RCC 7860 (cell line): ENCODE measurements around the gene TCEANC2.
"Not testable (repeated sequence)": the region's sequence is repeated elsewhere in the genome, so short reads cannot be mapped to it uniquely, and the experiment has no call there.

Experiments
- DNase-seq: peaks from one replicate; pipeline ENCODE4 v3.0.0-alpha.2; 2015; ENCODE audit warnings: low spot score
- FAIRE-seq: peaks from 2 replicates; lab custom pipeline; 2012; peaks lifted over from hg19 to GRCh38; lab: Jason Lieb, UNC

TCEANC2 gene

DNA sequence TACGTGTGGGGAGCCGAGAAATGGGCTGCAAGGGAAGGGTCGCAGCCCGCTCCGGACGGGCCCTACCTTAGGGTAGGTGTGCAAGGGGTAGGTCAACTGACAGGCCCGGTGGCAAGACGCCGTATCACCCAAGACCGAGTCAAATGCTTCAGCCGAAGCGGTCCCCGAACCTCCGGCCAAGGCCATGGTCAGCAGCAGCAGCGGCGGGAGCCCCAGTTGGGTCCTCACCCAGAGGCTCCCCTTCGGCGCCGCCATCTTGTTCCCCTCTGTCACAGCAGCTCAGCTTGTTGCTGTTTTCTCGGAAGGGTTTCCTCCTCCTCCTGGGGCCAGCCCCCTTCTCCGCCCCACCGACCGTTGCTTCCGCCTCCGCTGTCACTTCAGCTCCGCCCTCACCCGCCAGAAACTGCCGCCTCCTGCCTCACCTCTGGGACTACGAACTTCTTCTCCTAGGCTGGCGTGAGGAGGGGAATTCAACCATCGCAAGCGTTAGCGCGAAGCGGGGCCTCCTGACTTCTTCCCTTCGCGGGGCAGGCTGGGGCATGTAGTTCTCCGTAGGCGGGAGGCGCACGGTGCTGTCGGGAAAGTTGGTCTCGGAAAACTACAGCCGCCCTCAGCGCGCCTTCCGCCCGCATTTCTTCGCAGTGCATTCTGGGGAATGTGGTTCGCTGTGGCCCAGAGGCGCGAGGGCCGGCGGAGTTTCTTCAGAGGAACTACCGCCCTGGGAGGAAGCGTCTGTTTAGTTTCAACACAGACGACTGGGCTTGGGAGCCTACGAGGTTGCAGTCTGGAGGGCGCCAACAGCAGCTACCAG lies at the start of gene TCEANC2, which contains the start of gene TMEM59:
Gene TCEANC2 (plus strand): TSS at position 675 of the 811 bp plus-strand sequence. CDS start 815 bp downstream, outside the sequence.
Gene TMEM59 (minus strand): TSS at position 271 of the 811 bp plus-strand sequence. CDS start 16 bp downstream, at position 255.
- DNase-seq (peak; percentile 98), FAIRE-seq (peak; percentile 92)

GRCh38 chr1:54003750-54004480 lies 49.5 kb upstream of the TCEANC2 start:
- FAIRE-seq = not testable (repeated sequence)

DNA sequence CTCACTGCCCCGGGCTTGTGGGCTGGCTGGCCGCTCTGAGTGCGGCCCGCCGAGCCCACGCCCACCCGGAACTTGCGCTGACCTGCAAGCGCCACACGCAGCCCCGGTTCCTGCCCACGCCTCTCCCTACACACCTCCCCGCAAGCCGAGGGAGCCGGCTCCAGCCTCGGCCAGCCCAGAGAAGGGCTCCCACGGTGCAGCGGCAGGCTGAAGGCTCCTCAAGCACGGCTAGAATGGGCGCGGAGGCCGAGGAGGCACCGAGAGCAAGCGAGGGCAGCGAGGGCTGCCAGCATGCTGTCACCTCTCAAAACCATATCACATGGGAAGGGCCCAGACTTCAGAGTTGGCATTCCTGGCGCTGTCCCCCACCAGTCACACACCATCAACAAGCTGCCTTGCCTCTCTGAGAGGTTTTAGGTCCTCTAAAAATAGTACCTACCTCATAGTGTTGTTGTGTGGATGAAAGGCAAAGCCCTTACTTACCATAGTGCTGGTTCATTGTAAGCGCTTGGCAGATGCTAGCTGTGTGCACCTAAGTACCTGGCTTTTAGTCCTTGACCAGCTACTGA lies 48.8 kb upstream of the TCEANC2 start:
- FAIRE-seq (no peak), DNase-seq (no peak)

More at GRCh38 chr1:54003750-54004480, 49.5 kb upstream of the TCEANC2 start:
- DNase-seq = not testable (repeated sequence)

DNA sequence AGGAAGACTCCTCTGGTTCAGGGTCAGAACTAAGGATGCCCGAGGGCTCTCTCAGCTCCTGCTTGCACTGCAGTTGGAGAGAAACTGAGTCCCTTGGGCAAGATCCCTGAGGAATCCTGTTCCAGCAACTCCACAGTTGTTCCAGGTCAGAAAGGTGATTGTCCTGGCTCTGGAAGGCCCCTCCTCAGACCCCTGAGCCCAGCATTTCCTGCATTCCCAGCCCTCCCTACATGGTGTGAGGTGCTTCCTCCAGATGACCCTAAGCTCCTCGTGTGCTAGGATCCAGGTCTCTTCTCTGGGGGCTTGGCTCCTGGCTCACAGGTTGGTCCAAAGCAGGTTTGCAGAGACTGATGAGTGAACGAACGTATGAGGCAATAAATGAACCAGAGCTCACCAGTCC lies 46.9 kb upstream of the TCEANC2 start:
- FAIRE-seq (no peak), DNase-seq (no peak)

GRCh38 chr1:54007613-54008012 lies 45.8 kb upstream of the TCEANC2 start:
- no peak for FAIRE-seq
- DNase-seq = no peak

GRCh38 chr1:54008876-54009275 lies 44.5 kb upstream of the TCEANC2 start:
- FAIRE-seq = no peak
- DNase-seq = no peak

GRCh38 chr1:54009406-54009805 lies 44.0 kb upstream of the TCEANC2 start:
- FAIRE-seq (no peak), DNase-seq (no peak)

DNA sequence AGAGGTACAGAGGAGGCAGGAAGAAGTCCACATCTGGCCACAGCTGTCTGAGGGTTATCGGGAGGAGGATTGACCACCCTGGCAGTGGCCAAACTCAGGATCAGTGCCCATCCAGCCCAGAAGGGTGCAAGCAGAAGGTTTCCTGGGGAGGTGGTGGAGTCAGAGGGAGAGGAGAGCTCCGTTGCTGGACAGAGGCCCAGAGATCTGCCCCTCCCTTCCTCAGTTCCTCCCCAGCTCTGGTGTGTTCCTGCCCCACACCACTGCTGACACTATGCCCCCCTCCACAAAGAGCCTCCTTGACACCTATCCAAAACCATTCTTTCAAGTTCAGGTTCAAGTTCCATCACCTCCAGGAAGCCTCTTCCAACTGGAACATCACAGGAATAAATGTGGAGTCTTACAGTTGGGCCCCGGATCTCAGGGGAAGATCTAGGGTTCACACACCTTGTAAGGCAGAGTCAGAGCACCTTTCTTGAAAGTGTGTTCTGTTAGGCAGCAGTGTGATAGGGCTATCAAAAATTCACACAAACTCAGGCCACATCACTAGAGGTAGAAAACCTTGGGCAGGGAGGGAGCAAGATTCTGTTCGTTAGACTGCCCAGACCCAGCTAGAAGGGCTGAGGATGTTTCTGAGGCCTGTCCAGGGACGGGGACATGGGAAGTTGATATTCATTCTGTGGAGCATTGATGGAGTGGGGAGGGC lies 42.8 kb upstream of the TCEANC2 start:
- no peak for FAIRE-seq

GRCh38 chr1:54011316-54012007 lies 41.9 kb upstream of the TCEANC2 start:
- DNase-seq (no peak), FAIRE-seq (no peak)

More for the DNA sequence above, 42.8 kb upstream of the TCEANC2 start:
- DNase-seq = no peak

DNA sequence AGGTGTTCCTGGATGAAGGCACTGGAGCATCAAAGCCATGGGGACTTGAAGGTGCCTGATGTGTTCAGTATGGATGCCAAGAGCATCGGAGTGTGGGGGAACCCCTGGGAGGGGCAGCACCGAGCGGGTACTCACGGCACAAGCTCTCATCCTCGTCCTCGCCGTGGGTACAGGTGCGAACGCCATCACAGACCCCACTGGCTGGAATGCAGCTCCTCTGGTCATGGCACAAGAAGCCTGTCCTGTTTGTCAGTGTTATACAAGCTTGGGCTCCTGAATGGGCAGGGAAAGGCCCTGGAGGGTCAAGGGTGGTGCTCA lies 41.4 kb upstream of the TCEANC2 start:
- DNase-seq (no peak), FAIRE-seq (no peak)

GRCh38 chr1:54012863-54013262 lies 40.5 kb upstream of the TCEANC2 start:
- DNase-seq (no peak), FAIRE-seq (no peak)

DNA sequence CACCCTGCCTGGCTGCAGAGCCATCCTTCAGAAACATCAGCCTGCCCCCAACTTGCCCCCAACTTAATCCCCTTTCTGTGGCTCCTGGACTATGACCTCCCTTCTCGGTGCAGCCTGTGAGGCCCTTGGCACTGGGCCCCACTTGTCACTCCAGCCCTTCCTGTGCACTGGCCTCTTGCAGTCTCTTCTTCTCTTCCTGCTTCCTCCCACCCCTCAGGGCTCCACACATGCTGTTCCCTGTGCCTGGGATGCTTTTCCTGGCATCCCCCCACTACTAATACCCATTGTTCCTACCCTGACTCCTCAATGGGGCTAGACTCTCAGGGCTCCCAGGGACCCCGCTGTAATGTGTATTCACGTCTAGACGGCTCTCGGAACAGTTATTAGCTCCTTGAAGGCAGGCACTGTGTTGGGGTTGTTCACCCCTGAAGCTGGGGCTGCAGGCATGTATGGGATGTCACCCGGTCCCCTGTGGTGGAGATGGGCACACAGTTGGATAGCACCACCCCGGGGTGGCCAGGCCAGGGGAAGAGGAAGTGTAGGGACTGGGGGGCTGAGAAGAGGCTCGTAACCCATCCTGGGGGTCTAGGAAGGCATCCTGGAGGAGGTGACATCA lies 39.9 kb upstream of the TCEANC2 start:
- DNase-seq = no peak
- no peak for FAIRE-seq

DNA sequence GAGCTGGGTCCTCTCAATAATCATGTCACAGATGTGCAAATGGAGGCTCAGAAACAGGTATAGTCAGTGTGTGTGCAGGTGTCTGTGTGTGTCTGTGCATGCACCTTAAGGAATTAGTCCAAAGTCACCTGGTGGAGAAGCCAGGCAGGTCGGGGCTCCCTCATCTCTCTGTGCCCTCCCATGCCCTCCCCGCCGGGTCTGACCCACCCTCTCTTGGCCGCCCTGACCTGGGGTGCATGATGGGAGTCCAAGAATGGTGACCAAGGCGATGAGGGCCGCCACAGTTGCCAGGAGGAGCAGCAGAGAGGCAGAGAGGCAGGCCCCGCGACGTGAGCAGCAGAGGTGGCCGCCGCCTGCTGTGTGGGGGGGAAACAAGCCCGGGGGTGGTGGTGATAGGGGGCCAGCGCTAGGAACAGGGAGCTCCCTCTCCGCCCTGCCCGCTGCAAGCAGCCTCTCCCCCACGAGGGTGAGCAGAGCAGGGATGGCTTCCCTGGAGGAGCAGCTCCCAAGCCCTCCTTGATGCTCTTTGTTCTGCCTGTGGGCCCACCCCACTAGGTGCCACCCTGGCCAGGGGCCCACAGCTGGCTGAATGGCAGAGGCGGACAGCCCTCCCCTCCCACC lies 39.3 kb upstream of the TCEANC2 start:
- no peak for DNase-seq
- FAIRE-seq = no peak

DNA sequence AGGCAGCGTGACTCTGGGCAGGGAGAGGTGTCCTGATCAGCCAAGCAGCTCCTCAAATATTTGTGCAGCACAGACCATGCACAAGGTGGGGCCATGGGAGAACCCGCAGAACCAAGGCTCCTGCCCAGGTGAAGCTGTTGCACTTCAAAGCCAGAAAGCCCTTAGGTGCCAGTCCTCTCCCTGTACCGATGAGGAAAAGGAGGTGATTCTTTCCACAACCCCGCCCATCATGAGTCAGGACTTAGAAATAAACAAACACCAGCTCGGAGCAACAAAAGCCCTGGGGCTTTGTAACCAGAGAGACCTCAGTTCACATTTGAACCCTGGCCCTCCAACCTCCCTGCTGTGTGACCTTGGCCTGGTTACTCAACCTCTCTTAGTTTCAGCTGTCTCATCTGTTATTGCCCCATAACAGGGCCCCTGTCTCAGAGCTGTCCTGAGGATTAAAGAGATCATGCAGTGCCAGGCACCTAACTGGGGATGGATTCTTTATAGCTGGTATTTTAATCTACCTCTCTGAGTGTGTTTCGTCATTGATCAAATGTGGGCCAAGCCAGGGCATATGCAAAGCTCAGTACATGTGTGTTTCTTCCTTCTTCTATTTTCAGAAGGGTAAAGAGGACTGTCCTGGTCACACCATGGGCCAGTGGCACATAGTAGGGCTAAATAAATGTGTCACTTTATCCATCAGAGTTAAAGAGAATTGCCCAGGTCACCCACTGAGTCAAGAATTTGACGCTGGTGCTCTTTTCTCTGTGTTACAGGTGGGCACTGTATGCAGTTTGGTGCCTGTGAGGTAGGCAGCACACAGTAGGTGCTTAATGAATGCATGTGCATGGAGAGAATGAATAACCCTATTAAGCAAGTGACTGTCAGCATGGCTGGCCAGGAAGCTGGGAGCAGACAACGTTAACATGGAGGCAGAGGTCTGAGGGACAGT lies 36.8 kb upstream of the TCEANC2 start:
- FAIRE-seq (no peak), DNase-seq (no peak)

- FAIRE-seq (no peak), DNase-seq (no peak)
These were observed 35.4 kb upstream of the TCEANC2 start, which contains the start of gene LDLRAD1 for GRCh38 chr1:54017979-54018378. LDLRAD1 (minus strand) TSS chr1:54018186; CDS start chr1:54018112, 74 bp downstream.

- FAIRE-seq (no peak), DNase-seq (no peak)
These were observed 34.8 kb upstream of the TCEANC2 start for GRCh38 chr1:54018635-54019034.

GRCh38 chr1:54019562-54020176 lies 33.7 kb upstream of the TCEANC2 start:
- not testable (repeated sequence) for FAIRE-seq, DNase-seq

DNA sequence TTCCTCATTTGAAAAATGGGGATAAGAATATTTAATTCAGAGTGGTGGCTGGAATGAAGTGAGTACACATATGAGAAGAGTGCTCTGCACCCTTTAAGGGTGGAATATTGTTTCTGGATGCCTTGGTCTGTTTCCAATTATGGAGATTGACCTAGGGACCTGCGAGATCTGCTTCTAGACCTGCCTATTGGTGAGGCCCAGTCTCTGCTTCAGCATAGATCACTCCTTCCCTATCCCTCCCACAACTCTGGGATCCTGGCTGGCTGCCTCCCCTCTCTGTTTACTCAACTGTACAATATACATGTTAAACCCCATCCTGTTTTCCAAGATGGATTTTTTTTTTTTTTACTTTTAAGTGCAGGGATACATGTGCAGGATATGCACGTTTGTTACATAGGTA lies 29.1 kb upstream of the TCEANC2 start:
- DNase-seq = no peak
- no peak for FAIRE-seq
